ENCODE measurements around the gene FKRP.
A peak's percentile ranks its signal among the peaks of the same experiment; 100 is the strongest.
"Not testable (repeated sequence)": the region's sequence is repeated elsewhere in the genome, so short reads cannot be mapped to it uniquely, and the experiment has no call there.

The FKRP gene

DNA sequence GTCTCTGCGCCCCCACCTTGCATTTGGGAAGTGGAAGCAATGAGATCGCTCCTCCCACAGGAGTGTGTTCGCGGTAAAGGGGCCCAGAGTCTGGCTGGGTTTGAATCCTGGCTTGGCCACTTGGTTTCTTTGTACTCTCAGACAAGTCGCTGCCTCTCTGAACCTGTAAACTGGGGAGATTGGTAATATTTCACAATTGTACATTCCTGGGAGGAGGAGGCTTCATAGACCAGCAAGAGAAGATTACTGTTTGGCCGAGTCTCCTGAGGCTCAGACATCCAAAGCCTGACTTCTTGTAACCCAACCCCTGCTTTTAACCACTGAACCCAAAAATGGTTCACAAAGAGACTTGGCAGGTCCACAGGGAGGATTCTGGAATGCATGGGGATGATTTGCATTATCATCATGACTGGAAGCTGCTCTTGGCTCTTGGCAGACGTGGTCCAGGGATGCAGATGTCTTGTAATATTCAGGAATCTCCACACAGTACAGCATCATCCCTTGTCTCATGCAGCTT is 14.0 kb downstream of the FKRP start:
- TF ChIP-seq, protein P1, sequence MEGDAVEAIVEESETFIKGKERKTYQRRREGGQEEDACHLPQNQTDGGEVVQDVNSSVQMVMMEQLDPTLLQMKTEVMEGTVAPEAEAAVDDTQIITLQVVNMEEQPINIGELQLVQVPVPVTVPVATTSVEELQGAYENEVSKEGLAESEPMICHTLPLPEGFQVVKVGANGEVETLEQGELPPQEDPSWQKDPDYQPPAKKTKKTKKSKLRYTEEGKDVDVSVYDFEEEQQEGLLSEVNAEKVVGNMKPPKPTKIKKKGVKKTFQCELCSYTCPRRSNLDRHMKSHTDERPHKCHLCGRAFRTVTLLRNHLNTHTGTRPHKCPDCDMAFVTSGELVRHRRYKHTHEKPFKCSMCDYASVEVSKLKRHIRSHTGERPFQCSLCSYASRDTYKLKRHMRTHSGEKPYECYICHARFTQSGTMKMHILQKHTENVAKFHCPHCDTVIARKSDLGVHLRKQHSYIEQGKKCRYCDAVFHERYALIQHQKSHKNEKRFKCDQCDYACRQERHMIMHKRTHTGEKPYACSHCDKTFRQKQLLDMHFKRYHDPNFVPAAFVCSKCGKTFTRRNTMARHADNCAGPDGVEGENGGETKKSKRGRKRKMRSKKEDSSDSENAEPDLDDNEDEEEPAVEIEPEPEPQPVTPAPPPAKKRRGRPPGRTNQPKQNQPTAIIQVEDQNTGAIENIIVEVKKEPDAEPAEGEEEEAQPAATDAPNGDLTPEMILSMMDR (IDR thresholded peaks at IDR 0.05), result no peak
- no peak overlapping the region for H3K4me3 ChIP-seq
- H3K27ac ChIP-seq, result peak overlapping the region in 1 of 2 donors; percentile 83
- no peak for DNase-seq (ENCODE audit: low spot score)

DNA sequence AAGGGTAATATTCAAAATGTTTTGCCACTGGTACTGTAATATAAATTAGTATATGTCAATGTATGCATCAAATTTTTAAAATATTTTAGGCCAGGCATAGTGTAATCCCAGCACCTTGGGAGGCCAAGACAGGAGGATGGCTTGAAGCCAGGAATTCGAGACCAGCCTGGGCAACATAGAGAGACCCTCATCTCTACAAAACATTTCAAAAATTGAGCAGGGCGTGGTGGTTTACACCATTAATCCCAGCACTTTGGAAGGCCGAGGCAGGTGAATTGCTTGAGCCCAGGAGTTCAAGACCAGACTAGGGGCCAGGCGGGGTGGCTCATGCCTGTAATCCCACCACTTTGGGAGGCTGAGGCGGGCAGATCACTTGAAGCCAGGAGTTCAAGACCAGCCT is 14.5 kb downstream of the FKRP start:
- H3K4me3 ChIP-seq, result no peak overlapping the region
- H3K27ac ChIP-seq, result peak overlapping the region in 1 of 2 donors; percentile 83
- TF ChIP-seq, protein P1 (IDR thresholded peaks at IDR 0.05), result no peak
- no peak for DNase-seq (ENCODE audit: low spot score)

DNA sequence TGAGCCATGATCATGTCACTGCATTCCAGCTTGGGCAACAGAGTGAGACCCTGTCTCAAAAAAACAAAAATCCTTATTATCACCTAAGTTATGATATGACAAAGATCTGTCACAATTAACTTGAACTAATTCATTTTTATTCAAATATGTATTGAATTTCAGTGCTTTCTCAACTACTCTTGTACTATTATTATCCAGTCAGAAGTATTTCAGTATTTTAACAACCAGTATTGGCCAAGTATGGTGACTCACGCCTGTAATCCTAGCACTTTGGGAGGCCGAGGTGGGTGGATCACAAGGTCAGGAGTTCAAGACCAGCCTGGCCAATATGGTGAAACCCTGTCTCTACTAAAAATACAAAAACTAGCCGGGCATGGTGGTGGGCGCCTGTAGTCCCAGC is 15.0 kb downstream of the FKRP start:
- not testable (repeated sequence) for DNase-seq (ENCODE audit: low spot score); H3K4me3 ChIP-seq
- peak overlapping the region in 1 of 2 donors; percentile 83 for H3K27ac ChIP-seq

DNA sequence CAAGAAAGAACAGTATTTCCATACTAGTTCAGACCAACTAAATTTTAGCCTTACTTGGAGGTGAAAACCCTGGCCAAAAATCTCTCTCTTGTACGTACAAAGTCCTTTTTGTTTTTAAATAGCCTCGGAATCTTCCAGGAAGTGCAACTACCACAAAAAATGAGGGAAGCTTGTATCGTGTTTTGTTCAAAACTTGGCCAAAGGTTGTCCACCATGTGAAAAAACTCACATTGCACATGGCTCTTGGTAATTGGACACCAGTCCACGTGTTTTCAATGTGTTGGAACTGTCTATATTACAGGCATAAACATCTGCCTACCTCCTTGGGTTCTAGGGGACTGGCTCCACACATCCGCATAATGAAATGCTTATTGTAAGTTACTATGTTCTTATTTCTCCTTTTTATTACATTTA is 15.6 kb downstream of the FKRP start:
- no peak for DNase-seq (ENCODE audit: low spot score)
- TF ChIP-seq, protein P1 (IDR thresholded peaks at IDR 0.05), result no peak
- H3K27ac ChIP-seq, result peak overlapping the region in 1 of 2 donors; percentile 83

DNA sequence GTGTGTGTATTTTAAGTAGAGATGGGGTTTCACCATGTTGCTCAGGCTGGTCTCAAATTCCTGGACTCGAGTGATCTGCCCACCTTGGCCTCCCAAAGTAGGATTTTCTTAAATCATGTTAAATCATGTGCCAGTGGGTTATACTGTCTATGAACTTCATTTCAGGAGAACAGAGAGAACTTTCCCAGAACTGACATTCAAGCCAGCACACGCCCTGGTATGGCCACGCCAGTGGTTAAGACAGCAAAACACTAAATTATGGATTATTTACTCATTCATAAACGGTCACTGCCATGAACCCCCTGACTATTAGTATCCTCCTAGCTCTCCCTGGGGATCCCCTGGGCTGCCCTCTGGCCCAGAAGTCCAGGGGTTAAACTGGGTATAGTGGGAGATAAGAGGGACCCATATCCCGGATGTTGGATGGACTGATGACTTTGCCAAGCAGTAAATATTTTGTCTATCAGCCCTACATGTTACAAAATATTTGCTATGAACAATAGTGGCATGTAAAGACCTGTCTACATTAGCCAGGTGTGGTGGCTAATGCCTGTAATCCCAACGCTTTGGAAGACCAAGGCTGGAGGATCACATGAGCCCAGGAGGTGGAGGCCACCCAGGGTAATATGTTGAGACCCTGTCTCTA is 16.5 kb downstream of the FKRP start:
- no peak for DNase-seq (ENCODE audit: low spot score)
- TF ChIP-seq, protein P1 (IDR thresholded peaks at IDR 0.05), result no peak
- Histone ChIP-seq H3K4me3 (no peak overlapping the region), H3K27ac (no peak overlapping the region)

More for the DNA sequence above, 15.6 kb downstream of the FKRP start:
- H3K4me3 ChIP-seq, result no peak overlapping the region

DNA sequence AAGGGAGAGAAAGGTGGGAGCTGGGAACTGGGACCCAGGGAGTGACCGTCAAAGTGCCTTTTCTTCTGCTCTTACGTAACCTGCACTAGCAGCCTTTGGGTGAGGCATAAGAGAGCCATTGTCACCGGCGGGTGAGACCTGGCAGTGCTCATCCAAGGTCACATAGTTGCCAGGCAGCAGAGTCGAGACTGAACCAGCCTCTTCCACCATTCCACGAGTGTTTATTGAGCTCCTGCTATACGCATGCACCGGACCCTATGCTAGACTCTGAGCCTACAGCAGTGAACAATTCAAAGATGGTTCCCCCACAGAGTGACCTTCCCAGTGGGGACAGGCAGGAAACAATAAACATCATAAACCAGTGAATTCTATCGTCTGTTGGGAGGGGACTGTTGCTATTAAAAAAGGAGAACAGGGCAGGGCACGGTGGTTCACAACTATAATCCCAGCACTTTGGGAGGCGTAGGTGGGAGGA is 19.0 kb downstream of the FKRP start:
- TF ChIP-seq, protein P1 (IDR thresholded peaks at IDR 0.05), result no peak
- no peak overlapping the region for H3K27ac ChIP-seq
- no peak overlapping the region for H3K4me3 ChIP-seq
- no peak for DNase-seq (ENCODE audit: low spot score)

DNA sequence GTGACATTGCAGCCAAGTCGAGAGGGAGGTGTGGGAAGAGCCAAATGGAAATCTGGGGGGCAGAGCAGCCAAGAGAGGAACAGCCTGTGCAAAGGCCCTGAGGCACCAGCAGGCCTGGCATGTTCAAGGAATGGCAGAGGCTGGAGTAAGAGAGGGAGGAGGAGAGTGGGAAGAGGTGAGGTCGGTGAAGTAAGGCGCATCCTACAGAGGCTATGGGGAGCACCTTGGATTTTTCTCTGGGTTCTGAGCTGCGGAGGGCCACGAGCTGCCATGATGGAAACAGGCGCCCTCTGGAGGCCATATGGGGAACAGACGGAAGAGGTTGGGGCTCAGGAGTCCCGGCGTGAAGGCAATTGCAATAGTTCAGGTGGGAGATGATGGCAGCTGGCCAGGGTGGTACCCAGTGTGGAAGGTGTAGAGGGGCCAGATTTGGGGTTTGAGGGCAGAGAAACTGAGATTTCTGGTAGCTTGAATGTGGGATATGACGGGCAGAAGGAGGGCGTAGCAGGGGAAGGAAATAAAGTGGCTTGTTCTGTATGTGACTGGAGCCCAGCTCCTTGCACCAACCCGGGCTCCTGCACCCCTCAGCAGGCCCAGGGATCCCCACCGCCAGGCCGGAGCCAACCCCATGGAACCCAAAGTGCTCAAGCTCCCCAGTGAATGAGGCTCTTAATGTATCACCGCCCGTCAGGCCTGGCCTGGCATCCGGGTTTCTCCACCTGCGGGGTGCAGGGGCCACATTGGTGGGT is 20.9 kb downstream of the FKRP start:
- no peak for DNase-seq (ENCODE audit: low spot score)
- Histone ChIP-seq H3K4me3 (no peak overlapping the region), H3K27ac (no peak overlapping the region)
- TF ChIP-seq, protein P1 (IDR thresholded peaks at IDR 0.05), result peak; percentile 61

DNA sequence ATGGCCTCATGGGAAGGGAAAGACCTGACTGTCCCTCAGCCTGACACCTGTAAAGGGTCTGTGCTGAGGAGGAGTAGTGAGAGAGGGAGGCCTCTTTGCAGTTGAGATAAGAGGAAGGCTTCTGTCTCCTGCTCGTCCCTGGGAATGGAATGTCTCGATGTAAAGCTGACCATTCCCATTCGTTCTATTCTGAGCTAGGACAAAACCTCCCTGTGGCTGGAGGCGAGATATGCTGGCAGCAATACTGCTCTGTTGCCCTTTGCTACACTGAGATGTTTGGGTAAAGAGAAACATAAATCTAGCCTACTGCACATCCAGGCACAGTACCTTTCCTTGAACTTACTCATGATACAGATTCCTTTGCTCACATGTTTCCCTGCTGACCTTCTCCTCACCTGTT is 22.9 kb downstream of the FKRP start:
- not testable (repeated sequence) for DNase-seq (ENCODE audit: low spot score); H3K4me3 ChIP-seq
- H3K27ac ChIP-seq, result peak overlapping the region in 1 of 2 donors; percentile 51

Data from coronary artery (tissue), 2 donors.